SK-N-SH treated with all-trans-retinoic acid at 6 μM for 48 hours (cell line): Measurements from ENCODE around the gene CFAP251.

ENCODE experiments used
- BACH2 ChIP-seq: fragments of 250-450 bp; sonication (Bioruptor Pico); IDR thresholded peaks from 2 replicates; pipeline ENCODE4 v1.9.0; 2021; ENCODE audit warnings: mild to moderate bottlenecking, borderline replicate concordance
- PATZ1 ChIP-seq: fragments of 250-450 bp; sonication (Bioruptor Pico); IDR thresholded peaks from 2 replicates; pipeline ENCODE4 v1.8.0; 2020; ENCODE audit warnings: mild to moderate bottlenecking, moderate library complexity, borderline replicate concordance
- POU6F1 ChIP-seq: fragments of 250-450 bp; sonication (Bioruptor Pico); IDR thresholded peaks from 2 replicates; pipeline ENCODE4 v1.8.0; 2021; ENCODE audit warnings: low read depth, mild to moderate bottlenecking, moderate library complexity, borderline replicate concordance
- RARB ChIP-seq: fragments of 250-450 bp; sonication (Bioruptor Pico); IDR thresholded peaks from 2 replicates; pipeline ENCODE4 v1.8.0; 2021; ENCODE audit warnings: mild to moderate bottlenecking, moderate library complexity
- TOX ChIP-seq: fragments of 250-450 bp; sonication (Bioruptor Pico); IDR thresholded peaks from 2 replicates; pipeline ENCODE4 v1.8.0; 2021; ENCODE audit warnings: mild to moderate bottlenecking, moderate library complexity, borderline replicate concordance
- ZFP30 ChIP-seq: fragments of 450-650 bp; formaldehyde crosslinking; IDR thresholded peaks from 2 replicates; pipeline ENCODE4 v1.5.0; 2022; ENCODE audit warnings: mild to moderate bottlenecking, moderate library complexity
- ZNF70 ChIP-seq: fragments of 450-650 bp; formaldehyde crosslinking; IDR thresholded peaks from 2 replicates; pipeline ENCODE4 v1.5.0; 2020; ENCODE audit warnings: mild to moderate bottlenecking, moderate library complexity
- TF ChIP-seq, protein P1 (sequence below): fragments of 250-450 bp; sonication (Bioruptor Pico); IDR thresholded peaks from 2 replicates; pipeline ENCODE4 v1.5.1; 2021; ENCODE audit warnings: mild to moderate bottlenecking, moderate library complexity

DNA sequence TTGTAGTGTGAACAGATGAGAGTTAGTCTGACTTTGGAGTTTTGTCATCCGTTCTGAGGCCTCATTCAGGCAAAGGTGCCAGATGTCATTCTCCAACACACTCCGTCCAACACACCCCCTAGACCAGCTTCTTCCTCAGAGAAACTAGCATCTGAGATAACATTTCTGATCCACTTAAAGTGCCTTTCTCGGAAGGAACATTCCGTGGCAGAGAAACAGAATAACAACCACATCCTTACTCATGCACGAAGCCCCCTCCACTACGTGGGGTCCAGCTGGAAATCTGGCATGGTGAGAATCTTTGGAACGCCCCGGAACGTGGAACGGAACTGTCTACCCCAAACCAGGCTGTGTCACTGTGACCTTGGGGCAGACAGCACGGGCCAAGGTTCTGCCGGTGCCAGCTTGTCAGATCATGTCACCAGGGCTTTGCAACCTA, 86.3 kb downstream of the CFAP251 start:
- no peak for TF ChIP-seq BACH2 (CRISPR knock-in tag)
- TF ChIP-seq POU6F1 (CRISPR knock-in tag), result no peak
- TF ChIP-seq ZFP30, result no peak
- no peak for TF ChIP-seq RARB
- TF ChIP-seq ZNF70 (CRISPR knock-in tag), result no peak
- no peak for TF ChIP-seq TOX (CRISPR knock-in tag)
- TF ChIP-seq PATZ1, result no peak
- TF ChIP-seq, protein P1, sequence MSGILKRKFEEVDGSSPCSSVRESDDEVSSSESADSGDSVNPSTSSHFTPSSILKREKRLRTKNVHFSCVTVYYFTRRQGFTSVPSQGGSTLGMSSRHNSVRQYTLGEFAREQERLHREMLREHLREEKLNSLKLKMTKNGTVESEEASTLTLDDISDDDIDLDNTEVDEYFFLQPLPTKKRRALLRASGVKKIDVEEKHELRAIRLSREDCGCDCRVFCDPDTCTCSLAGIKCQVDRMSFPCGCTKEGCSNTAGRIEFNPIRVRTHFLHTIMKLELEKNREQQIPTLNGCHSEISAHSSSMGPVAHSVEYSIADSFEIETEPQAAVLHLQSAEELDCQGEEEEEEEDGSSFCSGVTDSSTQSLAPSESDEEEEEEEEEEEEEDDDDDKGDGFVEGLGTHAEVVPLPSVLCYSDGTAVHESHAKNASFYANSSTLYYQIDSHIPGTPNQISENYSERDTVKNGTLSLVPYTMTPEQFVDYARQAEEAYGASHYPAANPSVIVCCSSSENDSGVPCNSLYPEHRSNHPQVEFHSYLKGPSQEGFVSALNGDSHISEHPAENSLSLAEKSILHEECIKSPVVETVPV (CRISPR knock-in tag), result no peak
